BJ (cell line): ENCODE results near the gene LRIG1. TPM values are rescaled to one million over a fixed set of nuclear protein-coding genes. Genes with fewer than 3 reads are reported as not detected.

Experiments
- CTCF ChIA-PET: fragments of 350-600 bp; formaldehyde crosslinking; extraction: SDS; loops from one replicate; lab custom pipeline; 2021; ENCODE audit warnings: antibody characterized with exemption, inconsistent platforms; lab: Yijun Ruan, JAX
- POLR2A ChIA-PET: fragments of 300-600 bp; sonication (Branson Sonifier 250); formaldehyde crosslinking; extraction: SDS; loops from one replicate; lab custom pipeline; 2021; ENCODE audit warnings: antibody characterized with exemption; lab: Charles Lee
- DNase-seq: peaks from one replicate; pipeline ENCODE4 v3.0.0-alpha.2; 2011; ENCODE audit warnings: low read depth
- H3K27me3 ChIP-seq: 2 replicates; pipeline ENCODE4 v1.6.0; 2011; ENCODE audit warnings: low read length; ENCODE audit not compliant: control insufficient read depth, insufficient read depth
- H3K36me3 ChIP-seq: 2 replicates; pipeline ENCODE4 v1.5.1; 2011; ENCODE audit warnings: low read length; ENCODE audit not compliant: control insufficient read depth, insufficient read depth
- H3K4me3 ChIP-seq: 2 replicates; pipeline ENCODE4 v1.5.1; 2011; ENCODE audit warnings: low read depth, mild to moderate bottlenecking, control low read depth, low read length
- CTCF ChIP-seq: IDR thresholded peaks from 2 replicates; pipeline ENCODE4 v1.5.1; 2011; ENCODE audit warnings: low read depth, mild to moderate bottlenecking, control low read depth, inconsistent platforms, low read length, moderate library complexity; ENCODE audit not compliant: insufficient read depth
- polyA plus RNA-seq: library from polyadenylated mRNA; depleted of rRNA; stranded (reverse); fragments of >200 nt; gene quantifications from 2 replicates; pipeline ENCODE4 v1.2.3, GENCODE V29; 2011

Gene LRIG1
- polyA plus RNA-seq, 1 experiment = 13.0 TPM

GRCh38 chr3:66441692-66442091 is 59.1 kb downstream of the LRIG1 start:
- Histone ChIP-seq H3K4me3 (no peak overlapping the region), H3K27me3 (no peaks in the 10 kb centered on the region), H3K36me3 (no peaks in the 10 kb centered on the region)
- ChIA-PET CTCF (interaction anchor here (0.6 to 1.8 kb wide), 5 partner anchors 17 to 1931 kb away, joined by 3 to 5 read pairs (median 4); no protein-coding TSS in a partner anchor), POLR2A (no interaction called here)
- TF ChIP-seq CTCF = no peak
- DNase-seq = no peak

- ChIA-PET CTCF (interaction anchor here (0.6 to 1.8 kb wide), 3 partner anchors 26 to 1931 kb away, joined by 3 to 5 read pairs (median 3); no protein-coding TSS in a partner anchor), POLR2A (no interaction called here)
- Histone ChIP-seq H3K4me3 (no peak overlapping the region), H3K27me3 (no peaks in the 10 kb centered on the region), H3K36me3 (no peaks in the 10 kb centered on the region)
- no peak for TF ChIP-seq CTCF
- no peak for DNase-seq
Observed at GRCh38 chr3:66441129-66441528, 59.7 kb downstream of the LRIG1 start.

GRCh38 chr3:66439666-66440344 is 61.0 kb downstream of the LRIG1 start:
- H3K36me3 ChIP-seq = no peaks in the 10 kb centered on the region

GRCh38 chr3:66438046-66438445 is 62.8 kb downstream of the LRIG1 start:
- no peak for DNase-seq
- TF ChIP-seq CTCF = no peak
- Histone ChIP-seq H3K4me3 (no peak overlapping the region), H3K36me3 (no peaks in the 10 kb centered on the region), H3K27me3 (no peaks in the 10 kb centered on the region)
- CTCF ChIA-PET = no interaction called here
- POLR2A ChIA-PET = no interaction called here

More at GRCh38 chr3:66439666-66440344, 61.0 kb downstream of the LRIG1 start:
- Histone ChIP-seq H3K27me3 (no peaks in the 10 kb centered on the region), H3K4me3 (no peak overlapping the region)
- TF ChIP-seq CTCF = no peak
- ChIA-PET POLR2A (no interaction called here), CTCF (no interaction called here)
- DNase-seq = no peak

GRCh38 chr3:66437341-66437929 is 63.4 kb downstream of the LRIG1 start:
- no peaks in the 10 kb centered on the region for H3K36me3 ChIP-seq
- H3K27me3 ChIP-seq = no peaks in the 10 kb centered on the region
- ChIA-PET CTCF (interaction anchor here (0.6 kb wide), 1 partner anchor 371 kb away, joined by 3 read pairs; no protein-coding TSS in a partner anchor), POLR2A (no interaction called here)
- H3K4me3 ChIP-seq = no peak overlapping the region
- no peak for TF ChIP-seq CTCF
- no peak for DNase-seq
